Parathyroid adenoma (tissue), 2 donors: Measurements from ENCODE around the gene TENM4.

ENCODE experiments used
- H2AFZ ChIP-seq: fragments of 300-600 bp; sonication (generic); one replicate; pipeline ENCODE4 v1.7.0; 2017; ENCODE audit warnings: antibody characterized with exemption, mild to moderate bottlenecking
- H3K27ac ChIP-seq: fragments of 300-600 bp; sonication (generic); one replicate; pipeline ENCODE4 v1.7.0; 2017
- H3K27me3 ChIP-seq: fragments of 300-600 bp; sonication (generic); one replicate; pipeline ENCODE4 v1.7.0; 2017; ENCODE audit warnings: low read length; ENCODE audit not compliant: control insufficient read depth, insufficient read depth
- H3K36me3 ChIP-seq: fragments of 300-600 bp; sonication (generic); one replicate; pipeline ENCODE4 v1.7.0; 2017; ENCODE audit warnings: low read length; ENCODE audit not compliant: control insufficient read depth, insufficient read depth
- H3K4me1 ChIP-seq: fragments of 300-600 bp; sonication (generic); one replicate; pipeline ENCODE4 v1.7.0; 2017; ENCODE audit warnings: control low read depth
- H3K4me2 ChIP-seq: fragments of 300-600 bp; sonication (generic); one replicate; pipeline ENCODE4 v1.7.0; 2017; ENCODE audit warnings: low read length
- H3K4me3 ChIP-seq: fragments of 300-600 bp; sonication (generic); one replicate; pipeline ENCODE4 v1.7.0; 2017; ENCODE audit warnings: low read depth, low read length
- H3K79me2 ChIP-seq: fragments of 300-600 bp; sonication (generic); one replicate; pipeline ENCODE4 v1.7.0; 2017; ENCODE audit warnings: control low read depth
- H3K9ac ChIP-seq: fragments of 300-600 bp; sonication (generic); one replicate; pipeline ENCODE4 v1.7.0; 2017; ENCODE audit warnings: mild to moderate bottlenecking
- H3K9me3 ChIP-seq: fragments of 300-600 bp; sonication (generic); one replicate; pipeline ENCODE4 v1.7.0; 2017; ENCODE audit warnings: low read length; ENCODE audit not compliant: control insufficient read depth
- CTCF ChIP-seq: fragments of 300-600 bp; sonication (generic); IDR thresholded peaks from one replicate; pipeline ENCODE4 v1.7.0; 2017; ENCODE audit warnings: antibody characterized with exemption, mild to moderate bottlenecking
- donor health status: primary hyperparathyroidism.

TENM4 gene

GRCh38 chr11:79388201-79388600 lies 52.6 kb downstream of the TENM4 start:
- no peak for TF ChIP-seq CTCF

GRCh38 chr11:79383874-79384273 lies 57.0 kb downstream of the TENM4 start:
- no peak overlapping the region for H3K4me3 ChIP-seq
- H3K4me1 ChIP-seq: no peaks in the 10 kb centered on the region
- H3K79me2 ChIP-seq: no peaks in the 10 kb centered on the region
- TF ChIP-seq CTCF: no peak
- H3K27ac ChIP-seq: no peak overlapping the region
- H3K9me3 ChIP-seq: no peaks in the 10 kb centered on the region
- H3K27me3 ChIP-seq: no peaks in the 10 kb centered on the region
- H3K36me3 ChIP-seq: no peaks in the 10 kb centered on the region
- H3K4me2 ChIP-seq: no peak overlapping the region
- no peak overlapping the region for H3K9ac ChIP-seq
- H2AFZ ChIP-seq: no peak overlapping the region

More at GRCh38 chr11:79388201-79388600, 52.6 kb downstream of the TENM4 start:
- H3K9ac ChIP-seq: no peak overlapping the region
- no peak overlapping the region for H3K4me3 ChIP-seq
- H3K4me1 ChIP-seq: no peaks in the 10 kb centered on the region
- no peak overlapping the region for H3K4me2 ChIP-seq
- H3K27ac ChIP-seq: no peak overlapping the region
- H3K36me3 ChIP-seq: no peaks in the 10 kb centered on the region
- H2AFZ ChIP-seq: no peak overlapping the region
- no peaks in the 10 kb centered on the region for H3K9me3 ChIP-seq
- no peaks in the 10 kb centered on the region for H3K27me3 ChIP-seq
- no peaks in the 10 kb centered on the region for H3K79me2 ChIP-seq

DNA sequence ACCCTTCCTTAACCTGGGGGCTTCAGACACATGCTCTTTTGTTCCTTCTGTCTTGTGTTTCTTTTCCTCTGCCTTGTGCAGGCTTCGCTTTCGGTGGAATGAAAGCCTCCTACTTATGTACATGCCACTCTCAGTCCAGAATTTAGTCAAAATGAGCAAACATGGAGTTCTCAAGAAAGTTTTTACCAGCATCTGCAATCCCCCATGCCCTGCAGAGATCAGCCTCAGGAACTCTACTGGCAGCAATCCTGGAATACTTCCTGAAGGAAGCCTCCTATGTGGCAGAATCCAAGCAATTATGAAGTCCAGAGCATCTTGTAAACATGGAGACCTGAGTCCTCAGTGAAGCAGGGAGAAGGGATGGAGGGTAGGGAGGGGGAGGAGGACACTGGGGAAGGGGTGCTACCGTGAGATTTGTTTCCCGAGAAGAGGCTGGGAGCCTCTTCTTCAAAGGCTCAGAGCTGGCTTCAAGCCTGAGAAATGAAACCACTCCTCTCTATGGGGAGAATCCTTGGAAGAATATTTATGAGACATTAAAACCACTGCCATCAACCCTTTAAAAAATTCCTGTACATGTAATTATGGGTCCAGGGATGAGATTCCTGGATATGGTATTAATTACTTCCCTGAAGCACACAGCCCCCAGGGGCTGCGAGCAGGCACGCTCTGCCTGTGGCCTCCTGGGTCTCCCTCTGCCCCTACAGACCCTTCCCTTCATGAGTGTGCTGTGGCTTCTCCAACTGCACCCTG lies 58.4 kb downstream of the TENM4 start:
- H2AFZ ChIP-seq: no peak overlapping the region
- TF ChIP-seq CTCF: no peak
- no peaks in the 10 kb centered on the region for H3K9me3 ChIP-seq
- H3K4me1 ChIP-seq: no peaks in the 10 kb centered on the region
- H3K4me3 ChIP-seq: no peak overlapping the region
- H3K36me3 ChIP-seq: no peaks in the 10 kb centered on the region
- no peaks in the 10 kb centered on the region for H3K27me3 ChIP-seq
- no peak overlapping the region for H3K4me2 ChIP-seq
- H3K79me2 ChIP-seq: no peaks in the 10 kb centered on the region
- no peak overlapping the region for H3K27ac ChIP-seq
- H3K9ac ChIP-seq: no peak overlapping the region

GRCh38 chr11:79381036-79381435 lies 59.8 kb downstream of the TENM4 start:
- no peak for TF ChIP-seq CTCF
- no peaks in the 10 kb centered on the region for H3K36me3 ChIP-seq
- H3K4me2 ChIP-seq: no peak overlapping the region
- H3K9ac ChIP-seq: no peak overlapping the region
- no peaks in the 10 kb centered on the region for H3K79me2 ChIP-seq
- no peaks in the 10 kb centered on the region for H3K27me3 ChIP-seq
- H2AFZ ChIP-seq: no peak overlapping the region
- H3K27ac ChIP-seq: no peak overlapping the region
- H3K4me3 ChIP-seq: no peak overlapping the region
- no peaks in the 10 kb centered on the region for H3K9me3 ChIP-seq
- no peaks in the 10 kb centered on the region for H3K4me1 ChIP-seq

DNA sequence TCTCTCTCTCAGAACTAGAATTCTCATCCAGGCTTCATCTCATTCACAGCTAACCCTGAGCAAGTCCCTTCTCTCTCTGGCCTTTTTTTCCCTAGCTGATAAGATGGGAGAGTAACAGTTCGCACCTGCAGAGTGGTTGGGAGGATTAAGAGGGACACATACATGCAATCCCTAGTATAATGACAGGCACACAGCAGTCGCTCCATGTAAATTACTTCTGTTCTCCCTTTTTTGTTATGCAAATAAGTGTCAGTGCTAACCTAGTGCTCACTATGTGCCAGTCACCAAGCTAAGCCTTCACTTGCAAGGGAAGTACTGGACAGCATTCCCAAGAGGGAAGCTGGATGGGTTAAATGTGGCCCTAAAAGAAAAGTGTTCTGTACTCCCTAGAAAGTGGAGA lies 63.4 kb downstream of the TENM4 start:
- no peak for TF ChIP-seq CTCF
- no peaks in the 10 kb centered on the region for H3K36me3 ChIP-seq
- no peaks in the 10 kb centered on the region for H3K27me3 ChIP-seq
- H3K27ac ChIP-seq: no peak overlapping the region
- no peaks in the 10 kb centered on the region for H3K9me3 ChIP-seq
- H3K9ac ChIP-seq: no peak overlapping the region
- H2AFZ ChIP-seq: no peak overlapping the region
- H3K4me3 ChIP-seq: no peak overlapping the region
- no peak overlapping the region for H3K4me2 ChIP-seq
- H3K79me2 ChIP-seq: no peaks in the 10 kb centered on the region
- H3K4me1 ChIP-seq: no peaks in the 10 kb centered on the region
